Bronchial smooth muscle cell (primary cell): Measurements from ENCODE around the gene TXNL4A. TPM values are rescaled to one million over a fixed set of nuclear protein-coding genes. Genes with fewer than 3 reads are reported as not detected.

Experiments
- total RNA-seq: library from RNA; depleted of rRNA; stranded (reverse); fragments of >200 nt; gene quantifications from 2 replicates; pipeline ENCODE4 v1.2.1, GENCODE V29; 2014

TXNL4A gene
- 60.5 and 65.1 TPM in 2 replicates for total RNA-seq

GRCh38 chr18:79988451-79989194 is at the start of gene TXNL4A:
Gene TXNL4A (minus strand): TSS chr18:79988563. CDS start chr18:79988392, 171 bp downstream.

GRCh38 chr18:80034068-80034851 is 45.9 kb upstream of the TXNL4A start, which contains the start of gene RBFA:
Gene RBFA (plus strand): TSS chr18:80034434. CDS start chr18:80034496, 62 bp downstream.

GRCh38 chr18:79964330-79965118 is 23.8 kb downstream of the TXNL4A start, which contains the start of gene HSBP1L1:
Gene HSBP1L1 (plus strand): TSS chr18:79964643. CDS start chr18:79964736, 93 bp downstream.

GRCh38 chr18:79951545-79952455 is 36.6 kb downstream of the TXNL4A start, which contains the start of gene SLC66A2:
Gene SLC66A2 (minus strand): TSS chr18:79951653. CDS start chr18:79950926, 727 bp downstream.

Other genes starting within 250 kb of the TXNL4A start
- gene KCNG2, start 190.6 kb downstream of the TXNL4A start, total RNA-seq: 0.32 and 1.9 TPM in 2 replicates
- 35.8 and 48.9 TPM in 2 replicates for gene SLC66A2, start 36.9 kb downstream of the TXNL4A start, total RNA-seq
- 1.4 and 9.1 TPM in 2 replicates for gene HSBP1L1, start 23.9 kb downstream of the TXNL4A start, total RNA-seq
- gene RBFA, start 45.9 kb upstream of the TXNL4A start, total RNA-seq: 24.7 and 26.0 TPM in 2 replicates
- 7.4 and 10.6 TPM in 2 replicates for gene ADNP2, start 120.7 kb upstream of the TXNL4A start, total RNA-seq